HG03460 (cell line): Measurements from ENCODE around the gene ARNT2.

ENCODE experiments used
- ATAC-seq: cut with Tn5 transposase; IDR thresholded peaks from one replicate; pipeline ENCODE4 v1.9.1; 2021; ENCODE audit not compliant: unreplicated experiment

ARNT2 gene

DNA sequence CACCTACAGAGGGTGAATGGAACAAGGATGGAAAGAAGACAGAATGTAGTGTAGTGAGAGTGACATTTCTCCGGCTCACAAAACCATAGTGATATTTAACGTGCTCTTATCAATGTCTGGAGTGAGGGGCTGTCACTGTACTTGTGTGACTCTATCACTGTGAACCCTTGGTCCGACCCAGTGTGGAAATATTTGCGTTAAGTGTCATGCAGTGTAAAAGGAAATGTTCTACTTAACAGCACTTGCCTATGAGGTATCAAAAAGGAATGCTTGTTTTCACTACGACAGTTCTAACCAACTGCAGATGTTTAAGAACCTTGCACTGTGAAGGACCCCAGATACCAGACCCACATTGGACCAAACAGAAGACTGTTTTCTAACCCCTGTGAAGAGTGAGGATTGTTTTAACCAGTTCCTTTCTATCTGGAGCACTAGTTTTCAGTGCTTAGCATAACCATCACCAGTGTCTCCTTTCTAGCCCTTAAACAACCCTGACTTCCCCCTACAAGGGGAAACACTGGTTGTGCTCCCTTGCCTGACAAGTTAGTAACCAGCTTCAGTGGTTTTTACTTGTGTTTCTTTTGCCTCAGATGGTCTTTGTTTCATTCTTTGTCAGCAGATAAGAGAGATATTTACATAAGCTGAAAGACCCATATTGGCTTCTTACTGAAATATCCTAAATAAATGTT is 146.2 kb downstream of the ARNT2 start:
- peak; percentile 50 for ATAC-seq

DNA sequence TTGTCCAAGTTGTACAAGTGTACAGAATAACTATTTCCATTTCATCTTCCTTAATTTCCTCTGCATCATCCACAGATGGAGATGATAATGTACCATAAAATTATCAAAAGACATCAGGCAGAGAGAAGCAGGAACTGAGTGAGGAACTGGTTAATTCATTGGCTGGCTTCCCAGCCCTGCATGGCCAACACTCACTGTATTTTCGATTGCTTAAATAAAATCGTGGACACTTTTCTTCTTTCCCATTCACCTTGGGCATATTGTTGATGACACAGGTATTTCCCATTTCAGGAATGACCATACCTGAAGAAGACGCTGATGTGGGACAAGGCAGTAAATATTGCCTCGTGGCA is 146.7 kb downstream of the ARNT2 start:
- no peak for ATAC-seq

DNA sequence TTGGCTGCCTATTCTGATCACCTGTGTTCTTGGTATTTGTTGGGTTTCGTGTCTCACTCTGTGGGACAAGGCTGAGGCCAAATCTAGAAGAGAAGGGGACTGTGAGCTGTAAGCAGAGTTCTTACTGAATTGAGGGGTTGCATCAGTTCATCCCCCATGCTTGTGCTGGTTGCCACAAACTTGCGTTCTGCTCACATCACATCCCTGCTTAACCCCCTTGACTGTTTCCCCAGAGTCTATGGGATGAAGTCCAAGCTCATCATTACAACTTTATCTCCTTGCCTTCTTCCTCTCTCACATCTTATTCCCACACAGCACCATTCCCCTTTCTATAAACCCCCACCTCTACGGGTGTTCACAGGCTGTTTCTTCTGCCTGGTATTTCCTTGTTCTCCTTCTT is 147.2 kb downstream of the ARNT2 start:
- ATAC-seq, result no peak

DNA sequence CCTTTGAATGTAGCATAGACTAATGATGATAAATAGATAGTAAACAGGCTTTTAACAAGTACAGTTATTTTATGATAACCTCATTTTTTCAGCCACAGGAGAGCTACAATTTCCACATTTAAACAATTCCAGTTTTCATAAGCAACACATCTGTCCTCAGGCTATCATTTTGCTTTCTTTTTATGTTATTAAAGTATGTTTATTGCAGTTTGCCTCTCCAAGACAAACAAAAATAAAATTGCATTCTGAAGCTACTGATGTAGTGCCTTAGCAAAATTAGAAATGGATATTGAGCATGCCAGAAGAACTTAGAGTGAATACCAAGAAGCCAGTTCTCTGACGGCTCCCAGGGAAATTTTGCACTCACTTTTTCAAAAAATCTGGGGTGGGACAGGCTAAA is 150.4 kb downstream of the ARNT2 start:
- ATAC-seq, result no peak

DNA sequence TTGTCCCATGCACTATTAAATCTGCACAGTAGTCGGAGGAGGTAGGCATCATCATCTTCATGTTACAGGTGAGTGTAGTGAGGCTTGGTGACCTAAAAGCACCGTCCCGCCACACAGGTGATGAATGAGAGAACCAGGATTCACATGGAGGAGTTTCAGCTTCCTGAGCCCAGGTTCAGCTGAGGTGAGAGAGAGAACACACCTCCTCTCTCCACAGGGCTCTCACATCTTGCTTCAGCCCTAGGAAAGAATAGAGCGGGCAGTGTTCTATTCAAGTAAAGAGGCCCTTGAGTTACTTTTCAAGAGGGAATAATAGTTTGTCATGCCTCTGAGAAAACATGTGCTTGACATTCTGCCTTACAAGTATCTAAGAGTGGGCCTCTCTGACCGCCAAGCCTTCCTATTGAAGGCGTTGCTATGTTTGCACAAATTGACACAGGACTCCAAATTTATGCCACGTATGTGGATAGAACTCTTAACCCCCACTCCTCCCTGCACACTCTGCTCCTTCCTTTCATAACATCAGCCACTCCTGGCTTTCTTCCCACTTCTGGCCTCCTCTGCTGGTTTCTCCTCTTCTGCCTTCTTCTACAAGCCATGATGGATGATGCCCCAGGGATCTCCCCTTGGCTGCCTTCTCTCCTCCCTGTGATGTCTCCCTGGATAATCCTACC is 152.6 kb downstream of the ARNT2 start:
- ATAC-seq, result no peak

DNA sequence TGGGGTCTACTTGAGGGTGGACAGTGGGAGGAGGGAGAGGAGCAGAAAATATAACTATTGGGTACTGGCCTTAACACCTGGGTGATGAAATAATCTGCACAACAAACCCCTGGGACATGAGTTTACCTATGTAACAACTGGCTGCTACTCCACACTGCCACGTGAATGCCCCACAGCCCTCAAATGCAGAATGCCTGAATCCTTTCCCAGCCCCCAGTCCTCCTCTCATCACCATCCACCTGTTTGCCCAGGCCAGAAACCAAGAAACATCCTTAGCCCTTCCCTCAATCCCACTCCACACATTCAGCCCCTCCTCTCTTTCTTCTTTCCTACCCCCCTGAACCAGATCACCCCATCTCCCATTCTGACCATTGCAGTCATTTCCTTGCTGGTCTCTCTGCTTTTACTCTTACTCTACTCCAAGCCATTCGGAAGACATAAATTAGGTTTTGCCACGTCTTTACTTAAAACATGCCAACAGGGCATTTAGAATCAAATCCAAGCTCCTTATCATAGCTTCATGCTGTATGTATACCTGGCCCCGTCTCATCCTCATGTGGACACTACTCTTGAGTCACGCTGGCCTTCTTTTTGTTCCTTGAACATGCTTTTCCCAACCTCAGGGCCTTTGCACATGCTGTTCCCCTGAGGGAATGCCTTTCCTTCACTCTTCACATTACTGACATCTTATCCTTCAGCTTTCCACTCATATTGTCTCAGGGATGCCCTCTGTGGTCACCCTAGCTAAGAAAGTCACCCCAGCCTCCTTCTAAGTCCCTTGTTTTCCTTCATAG is 153.5 kb downstream of the ARNT2 start:
- no peak for ATAC-seq

DNA sequence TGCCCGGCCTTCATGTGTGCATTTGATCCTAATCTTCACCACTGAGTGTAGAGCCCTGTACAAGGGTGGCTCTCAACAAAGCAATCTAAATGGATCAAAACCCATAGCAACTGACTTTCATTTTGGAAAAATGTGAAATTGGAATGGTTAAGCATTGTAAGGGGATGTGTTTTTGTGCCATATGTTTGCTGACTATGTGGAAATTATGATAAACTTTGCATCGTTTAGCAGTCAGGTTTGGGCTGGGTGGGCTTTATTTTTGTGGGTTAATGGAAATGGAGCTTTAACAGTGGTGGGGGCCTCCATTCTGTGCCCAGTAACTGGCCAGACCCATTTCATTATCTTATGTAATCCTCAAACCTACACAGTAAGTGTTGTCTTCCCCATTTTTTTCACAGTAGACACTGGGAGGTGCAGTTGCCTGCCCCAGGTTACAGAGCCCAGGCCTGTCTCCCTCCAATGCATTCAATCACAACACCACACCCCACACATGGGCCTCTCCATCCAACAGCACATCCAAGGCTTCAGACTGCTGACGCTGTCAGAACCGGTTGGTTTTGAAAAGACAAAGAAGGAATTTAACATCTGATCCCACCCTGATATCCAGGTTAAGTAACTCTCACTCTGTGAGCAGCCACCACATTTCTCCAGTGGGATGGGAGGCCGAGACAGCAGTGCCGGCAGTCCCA is 154.6 kb downstream of the ARNT2 start:
- no peak for ATAC-seq

DNA sequence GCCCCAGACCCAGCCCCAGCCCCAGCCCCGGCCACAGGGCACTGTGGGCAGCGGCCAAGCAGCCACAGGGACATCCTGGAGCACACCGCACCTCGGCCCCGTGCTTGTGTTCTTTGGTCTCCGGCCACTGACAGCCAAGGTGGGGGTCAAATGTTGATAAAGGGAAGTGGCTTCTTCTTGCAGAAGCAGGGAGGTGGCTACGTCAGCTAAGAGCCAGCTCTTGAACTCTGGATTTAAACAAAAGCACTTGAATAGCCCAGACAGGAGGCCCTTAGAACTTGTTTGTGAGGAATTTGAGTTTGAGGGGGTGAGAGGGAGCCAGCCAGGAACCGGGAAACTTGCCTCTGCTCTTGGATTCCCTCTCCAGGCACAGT is 155.1 kb downstream of the ARNT2 start:
- ATAC-seq, result no peak

DNA sequence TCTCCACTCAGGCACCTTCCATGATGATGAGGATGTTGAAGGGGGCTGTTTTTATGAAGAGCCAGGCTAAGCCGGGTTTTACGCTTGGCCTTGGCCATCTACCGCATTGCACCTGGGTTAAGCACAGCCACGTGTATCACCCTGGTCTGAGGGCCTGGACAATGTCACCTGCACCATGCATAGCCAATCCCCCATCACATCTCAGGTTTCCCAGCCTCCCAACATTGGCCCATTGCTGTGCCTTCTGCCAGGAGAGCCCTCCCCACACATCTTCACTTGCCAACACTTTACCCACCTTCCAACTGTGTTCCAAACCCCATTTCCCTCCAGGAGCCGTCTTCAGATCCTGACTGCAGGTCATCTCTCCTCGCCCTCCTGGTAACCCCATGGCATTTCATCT is 155.6 kb downstream of the ARNT2 start:
- no peak for ATAC-seq

DNA sequence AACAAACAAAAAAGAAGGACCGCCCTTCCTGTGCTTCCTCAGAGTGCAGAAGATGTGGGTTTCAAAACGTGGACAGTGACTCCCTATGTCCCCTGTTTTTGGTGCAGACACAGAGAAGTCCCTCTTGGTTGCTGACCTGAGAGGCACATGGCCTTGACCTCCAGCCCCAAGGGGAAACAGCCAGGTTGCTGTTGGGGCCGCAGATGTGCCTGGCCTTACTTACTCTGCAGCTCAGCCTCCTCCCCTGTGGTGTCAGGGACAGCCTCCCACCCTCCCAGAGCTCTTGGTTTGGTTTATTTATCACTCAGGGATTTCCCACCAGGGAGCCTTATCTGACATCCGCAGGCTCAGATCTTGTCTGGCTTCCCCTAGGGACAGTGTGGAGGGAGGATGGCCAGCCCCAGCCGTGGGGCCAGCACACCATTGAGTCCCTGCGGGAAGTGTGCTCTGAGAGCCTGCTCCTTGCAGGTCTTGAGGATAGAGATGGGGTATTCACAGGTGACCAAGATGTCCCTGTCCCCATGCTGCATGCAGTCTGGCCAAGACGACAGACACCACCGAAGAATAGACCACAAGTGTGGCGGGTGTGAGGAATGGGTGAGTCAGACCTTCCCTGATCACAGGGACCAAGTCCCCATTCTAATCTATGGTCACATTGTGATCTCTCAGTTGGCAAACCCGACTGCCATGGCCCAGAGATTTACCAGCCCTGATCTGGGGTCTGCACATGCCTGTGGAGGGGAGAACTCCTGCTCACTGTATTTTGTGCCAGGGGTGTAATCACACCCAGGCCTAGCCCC is 156.6 kb downstream of the ARNT2 start:
- ATAC-seq, result no peak

DNA sequence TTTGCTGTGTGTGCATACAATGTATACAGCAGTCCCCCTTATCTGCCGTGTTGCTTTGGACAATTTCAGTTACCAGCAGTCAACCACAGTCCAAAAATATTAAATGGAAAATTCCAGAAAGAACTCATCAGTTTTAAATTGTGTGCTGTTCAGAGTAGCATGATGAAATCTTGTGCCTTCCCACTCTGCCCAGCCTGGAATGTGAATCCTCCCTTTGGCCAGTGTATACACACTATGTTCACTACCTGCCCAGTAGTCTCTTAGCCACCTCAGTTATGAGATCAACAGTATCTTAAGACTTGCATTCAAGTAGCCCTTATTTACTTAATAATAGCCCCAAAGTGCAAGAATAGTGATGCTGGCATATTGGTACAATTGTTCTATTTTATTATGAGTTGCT is 157.3 kb downstream of the ARNT2 start:
- no peak for ATAC-seq

DNA sequence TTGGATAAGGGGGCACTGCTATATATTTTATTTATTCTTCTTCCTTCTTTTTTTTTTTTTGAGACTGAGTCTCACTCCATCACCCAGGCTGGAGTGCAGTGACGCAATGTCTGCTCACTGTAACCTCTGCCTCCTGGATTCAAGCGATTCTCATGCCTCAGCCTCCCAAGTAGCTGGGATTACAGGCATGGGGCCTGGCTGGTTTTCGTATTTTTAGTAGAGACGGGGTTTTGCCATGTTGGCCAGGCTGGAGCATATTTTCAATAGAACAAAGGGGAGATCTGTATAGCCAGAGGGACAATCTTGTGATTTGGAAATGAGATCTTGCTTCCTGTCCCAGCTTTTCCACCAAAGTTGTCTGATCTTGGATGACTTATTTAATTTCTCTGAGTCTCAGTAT is 157.9 kb downstream of the ARNT2 start:
- ATAC-seq, result no peak

DNA sequence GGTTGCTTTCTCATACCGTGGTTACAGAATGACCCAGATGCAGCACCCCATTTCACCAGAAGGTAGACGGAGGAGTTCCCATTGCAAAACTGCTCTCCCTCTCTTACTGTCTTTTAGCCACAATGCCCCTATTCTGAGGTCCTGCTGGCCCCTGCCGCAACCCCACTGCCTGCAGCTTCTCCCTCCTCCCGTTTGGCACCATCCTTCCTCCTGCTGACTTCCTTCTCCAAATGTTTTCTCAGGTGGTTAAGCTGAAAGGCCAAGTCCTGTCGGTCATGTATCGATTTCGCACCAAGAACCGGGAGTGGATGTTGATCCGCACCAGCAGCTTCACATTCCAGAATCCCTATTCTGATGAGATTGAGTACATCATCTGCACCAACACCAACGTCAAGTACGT is 158.7 kb downstream of the ARNT2 start:
- no peak for ATAC-seq

DNA sequence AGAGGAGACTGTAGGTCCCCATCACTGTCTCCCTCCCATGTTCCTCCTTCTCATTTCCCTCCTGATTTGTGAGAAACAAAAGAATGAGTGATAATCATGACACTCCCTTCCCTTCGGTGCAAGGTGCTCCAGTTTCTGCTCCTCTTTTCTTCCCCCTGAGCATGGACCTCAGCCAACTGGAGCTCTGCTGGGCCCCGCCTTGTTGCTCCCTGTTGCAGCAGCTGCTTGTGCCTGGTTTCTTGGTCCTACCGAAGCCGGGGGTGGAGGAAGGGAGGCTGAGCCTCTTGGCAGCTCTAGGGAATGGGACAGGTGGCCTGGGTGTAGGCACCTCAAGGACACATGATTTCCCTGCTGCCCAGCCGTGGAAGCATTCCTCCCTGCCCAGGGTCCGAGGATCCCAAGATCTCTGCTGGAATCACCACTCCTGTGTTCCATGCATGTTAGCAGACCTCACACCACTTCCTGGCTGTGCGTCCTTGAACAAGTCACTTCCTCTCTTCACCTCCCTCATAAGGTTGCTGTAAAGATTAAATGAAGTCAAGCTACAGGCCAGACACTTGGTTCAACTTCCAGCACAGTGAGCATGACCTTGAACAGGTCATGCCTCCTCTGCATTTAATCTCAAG is 159.3 kb downstream of the ARNT2 start:
- no peak for ATAC-seq

DNA sequence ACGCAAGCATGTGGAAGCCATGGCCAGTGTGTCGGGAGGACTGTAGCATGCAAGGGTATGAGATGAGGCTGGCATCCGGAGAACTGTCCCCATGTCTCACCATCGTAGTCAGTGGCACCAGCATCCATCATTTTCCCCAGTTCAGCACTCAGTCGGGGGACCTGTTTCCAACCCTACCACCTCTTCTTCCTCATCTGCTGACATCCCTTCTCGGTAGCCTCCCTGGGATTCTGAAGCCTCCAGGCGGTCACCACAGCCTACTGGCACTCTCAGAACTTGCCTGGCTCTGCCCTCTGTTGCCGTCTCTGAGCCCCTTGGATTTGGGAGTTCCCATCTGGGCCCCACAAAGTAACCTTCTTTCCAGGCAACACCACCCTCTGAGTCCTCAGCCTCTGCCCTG is 159.9 kb downstream of the ARNT2 start:
- no peak for ATAC-seq

DNA sequence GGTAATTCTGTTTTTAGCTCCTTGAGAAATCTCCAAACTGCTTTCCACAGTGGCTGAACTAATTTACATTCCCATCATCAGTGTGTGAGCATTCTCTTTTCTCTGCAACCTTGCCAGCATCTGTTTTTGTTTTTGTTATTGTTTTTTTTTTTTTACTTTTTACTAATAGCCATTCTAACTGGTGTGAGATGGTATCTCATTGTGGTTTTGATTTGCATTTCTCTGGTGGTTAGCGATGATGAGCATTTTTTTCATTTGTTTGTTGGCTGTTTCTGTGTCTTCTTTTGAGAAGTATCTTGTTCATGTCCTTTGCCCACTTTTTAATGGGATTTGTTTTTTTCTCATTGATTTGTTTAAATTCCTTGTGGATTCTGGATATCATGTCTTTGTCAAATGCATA is 161.2 kb downstream of the ARNT2 start:
- no peak for ATAC-seq

DNA sequence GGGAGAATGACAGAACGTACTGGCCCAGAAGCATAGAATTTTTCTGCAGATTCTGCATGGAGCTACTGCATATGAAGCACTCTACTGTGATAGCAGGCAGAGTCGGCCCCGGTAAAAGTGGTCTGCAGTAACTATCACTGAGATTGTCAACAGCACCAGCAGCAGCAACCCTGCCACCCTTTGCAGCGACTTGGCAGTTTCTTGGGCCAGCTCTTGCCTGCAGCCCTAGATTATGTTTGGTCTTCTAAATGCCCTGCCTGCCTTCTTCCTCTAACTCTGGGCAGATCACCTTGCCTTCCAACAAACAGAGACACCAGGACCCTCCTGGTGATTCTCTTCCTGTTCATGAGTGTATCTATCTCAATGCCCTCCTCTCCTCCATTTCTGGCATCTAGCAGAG is 161.8 kb downstream of the ARNT2 start:
- ATAC-seq, result no peak

DNA sequence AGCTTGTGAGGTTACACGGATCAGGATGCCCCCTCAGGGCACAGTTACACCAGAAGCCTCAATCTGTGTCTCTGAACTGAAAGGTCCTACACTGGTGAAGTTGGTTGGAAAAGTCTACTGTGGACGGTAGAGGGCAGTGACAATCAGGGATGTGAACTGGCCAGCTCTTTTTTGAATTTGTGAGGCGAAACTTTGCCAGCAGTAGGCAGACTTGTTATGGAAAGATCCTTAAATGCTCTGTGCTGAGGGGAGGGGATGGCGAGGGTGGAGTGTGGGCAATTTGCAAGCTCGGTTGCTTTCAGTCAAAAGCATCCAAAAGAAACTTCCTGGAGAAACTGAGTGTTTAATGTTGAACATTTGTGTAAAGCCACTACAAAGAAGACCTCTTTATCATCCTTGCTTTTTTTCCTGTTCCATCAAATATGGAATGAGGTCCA is 163.6 kb downstream of the ARNT2 start:
- no peak for ATAC-seq

DNA sequence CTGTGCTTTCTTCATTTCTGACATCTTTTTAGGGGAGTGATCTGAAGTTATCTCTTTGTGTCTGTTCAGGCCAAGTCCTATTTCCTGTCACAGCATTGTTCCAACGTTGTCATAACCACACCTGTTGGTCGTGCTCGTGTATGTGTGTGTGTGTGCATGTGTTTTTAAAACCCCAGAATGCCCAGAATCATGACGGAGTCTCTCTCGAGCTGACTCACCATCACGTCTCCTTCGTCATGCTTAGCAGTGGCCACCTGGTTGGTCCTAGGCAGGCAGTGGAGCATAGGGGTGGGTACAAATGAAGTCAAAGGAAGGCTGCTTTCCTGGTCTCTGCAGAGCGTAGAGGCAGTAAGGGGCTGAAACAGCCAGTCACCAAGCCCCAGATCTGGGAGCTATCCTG is 164.1 kb downstream of the ARNT2 start:
- no peak for ATAC-seq

DNA sequence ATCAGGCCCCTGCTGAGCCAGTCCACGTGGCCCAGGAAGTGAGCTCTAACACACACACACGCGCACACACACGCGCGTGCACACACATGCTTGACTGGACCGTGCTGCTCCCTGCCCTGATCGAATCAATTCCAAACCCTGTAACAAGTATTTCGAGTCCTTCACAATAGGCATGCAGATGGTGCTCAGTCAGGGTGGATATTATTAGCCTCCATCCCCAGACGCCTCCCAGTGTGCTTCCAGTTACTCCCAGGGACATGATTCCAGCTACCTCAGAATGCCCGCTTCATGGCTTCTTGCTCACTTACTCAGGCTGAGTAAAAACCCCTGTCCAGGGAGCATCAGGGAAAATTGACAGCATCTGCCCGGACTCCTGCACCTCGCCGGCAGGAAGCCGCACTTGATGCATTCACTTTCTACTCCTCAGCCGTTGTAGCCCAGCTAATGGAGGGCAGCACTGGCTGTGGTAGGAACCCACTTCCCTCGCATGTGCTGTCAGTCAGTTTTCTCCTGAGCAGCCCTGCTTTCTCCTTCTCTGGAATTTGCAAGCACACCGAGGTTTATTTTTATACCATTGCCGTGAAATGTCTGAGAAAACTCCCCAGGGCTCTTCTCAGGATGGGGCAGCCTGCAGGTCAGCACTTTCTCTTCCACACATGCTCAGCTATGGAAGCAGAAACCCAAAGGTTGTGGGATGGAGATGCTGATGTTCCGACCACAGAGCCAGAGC is 164.9 kb downstream of the ARNT2 start:
- ATAC-seq, result no peak
